ENCODE measurements around the gene LPP.

DNA sequence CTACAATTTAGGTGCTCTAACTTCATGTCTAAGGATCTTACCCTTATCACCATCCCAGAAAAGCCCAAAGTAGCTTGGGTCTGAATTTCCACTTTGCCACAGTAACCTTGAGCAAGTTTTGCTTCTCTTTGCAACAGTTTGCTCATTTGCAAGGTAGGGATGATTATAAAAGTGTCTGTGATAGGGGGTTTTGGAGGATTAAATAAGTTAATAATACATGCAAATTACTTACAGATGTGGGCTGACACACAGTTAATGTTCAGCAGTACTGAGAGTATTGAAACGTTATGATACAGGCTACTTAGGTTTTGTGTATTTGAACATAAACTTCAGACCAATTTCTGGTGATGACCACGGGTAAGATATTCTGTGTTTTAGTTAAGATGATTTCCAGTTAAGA is 573.1 kb downstream of the LPP start:
- TF ChIP-seq POLR2A (IDR thresholded peaks at IDR 0.05) = no peak
- TF ChIP-seq, protein P1, sequence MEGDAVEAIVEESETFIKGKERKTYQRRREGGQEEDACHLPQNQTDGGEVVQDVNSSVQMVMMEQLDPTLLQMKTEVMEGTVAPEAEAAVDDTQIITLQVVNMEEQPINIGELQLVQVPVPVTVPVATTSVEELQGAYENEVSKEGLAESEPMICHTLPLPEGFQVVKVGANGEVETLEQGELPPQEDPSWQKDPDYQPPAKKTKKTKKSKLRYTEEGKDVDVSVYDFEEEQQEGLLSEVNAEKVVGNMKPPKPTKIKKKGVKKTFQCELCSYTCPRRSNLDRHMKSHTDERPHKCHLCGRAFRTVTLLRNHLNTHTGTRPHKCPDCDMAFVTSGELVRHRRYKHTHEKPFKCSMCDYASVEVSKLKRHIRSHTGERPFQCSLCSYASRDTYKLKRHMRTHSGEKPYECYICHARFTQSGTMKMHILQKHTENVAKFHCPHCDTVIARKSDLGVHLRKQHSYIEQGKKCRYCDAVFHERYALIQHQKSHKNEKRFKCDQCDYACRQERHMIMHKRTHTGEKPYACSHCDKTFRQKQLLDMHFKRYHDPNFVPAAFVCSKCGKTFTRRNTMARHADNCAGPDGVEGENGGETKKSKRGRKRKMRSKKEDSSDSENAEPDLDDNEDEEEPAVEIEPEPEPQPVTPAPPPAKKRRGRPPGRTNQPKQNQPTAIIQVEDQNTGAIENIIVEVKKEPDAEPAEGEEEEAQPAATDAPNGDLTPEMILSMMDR (IDR thresholded peaks at IDR 0.05) = no peak

Measured in right lobe of liver (tissue), 4 donors.